Tongue (tissue), 2 donors: ENCODE results near the gene PHF5A. TPM values are rescaled to one million over a fixed set of nuclear protein-coding genes. Genes with fewer than 3 reads are reported as not detected.
A peak's percentile ranks its signal among the peaks of the same experiment; 100 is the strongest.
"Not testable (repeated sequence)": the region's sequence is repeated elsewhere in the genome, so short reads cannot be mapped to it uniquely, and the experiment has no call there.

Experiments
- DNase-seq: peaks from one replicate; pipeline ENCODE4 v3.0.0-alpha.2; 2015
- total RNA-seq: library from RNA; depleted of rRNA; stranded (reverse); fragments of >200 nt; gene quantifications from one replicate; pipeline ENCODE4 v1.2.3, GENCODE V29; 2014

The PHF5A gene
- total RNA-seq, 1 donor from 2014 or later, result 37.1 TPM

DNA sequence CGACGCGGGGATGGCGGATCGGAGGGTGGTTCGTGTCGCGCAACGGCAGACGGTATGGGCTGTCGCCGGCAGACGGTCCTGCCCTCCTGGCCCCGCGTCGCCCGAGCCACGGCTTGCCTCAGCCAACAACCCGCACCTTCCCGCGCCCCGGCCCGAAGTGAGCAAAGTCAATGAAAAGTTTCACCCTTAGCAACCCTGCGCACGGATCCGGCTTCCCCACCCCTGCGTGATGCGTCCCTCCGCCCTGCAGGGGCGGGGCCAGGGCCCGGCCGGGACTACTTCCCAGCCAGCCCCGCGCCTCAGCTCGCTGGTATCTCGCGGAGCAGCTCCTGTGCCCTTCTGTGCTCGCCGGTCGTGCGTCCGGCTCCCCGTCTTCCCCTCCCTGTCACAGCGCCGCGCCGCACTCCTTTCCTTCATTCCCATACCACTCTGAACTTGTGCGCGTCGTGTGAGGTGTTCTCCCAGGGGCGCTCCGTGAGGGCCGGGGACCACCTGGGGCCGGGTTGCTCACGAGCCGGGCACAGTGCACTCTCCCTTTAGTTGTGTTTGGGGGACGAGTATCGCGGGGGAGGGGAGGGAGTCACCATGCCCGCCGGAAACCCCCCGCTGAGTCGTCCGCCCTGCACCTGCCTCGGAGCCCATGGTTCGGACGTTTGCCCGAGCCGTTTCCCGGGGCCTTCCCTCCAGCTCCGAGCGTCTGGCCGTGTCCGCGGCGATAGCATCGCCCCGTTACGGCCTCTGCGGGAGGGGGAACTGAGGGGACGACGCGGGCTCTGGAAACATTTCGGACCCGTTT is 21.7 kb downstream of the PHF5A start, which contains the start of gene TOB2:
TSS of gene TOB2 (minus strand) at position 163 of the 796 bp plus-strand sequence. CDS start 9,456 bp downstream, outside the sequence.
- DNase-seq, result peak; percentile 98

DNA sequence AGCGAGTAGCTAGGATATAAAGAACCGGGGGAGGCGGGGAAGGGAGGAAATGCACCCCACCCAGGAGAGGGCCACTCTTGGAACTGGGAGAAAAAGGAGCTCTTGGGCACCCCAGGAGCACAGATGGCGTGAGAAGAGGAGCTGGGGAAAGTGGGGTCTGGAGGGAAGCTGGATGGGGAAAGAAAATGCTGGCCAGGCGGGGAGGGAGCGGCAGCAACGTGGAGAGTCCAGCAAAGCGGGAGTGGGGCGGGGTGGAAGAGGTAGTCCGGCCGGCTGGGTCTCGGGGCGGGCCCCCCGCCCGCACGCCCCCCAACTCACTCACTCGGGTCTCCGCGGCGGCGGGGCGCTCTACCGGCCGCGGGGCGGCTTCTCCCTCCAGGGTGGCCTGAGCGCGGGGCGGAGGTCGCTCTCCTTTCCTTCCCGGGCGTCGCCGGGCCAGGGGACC is 22.4 kb downstream of the PHF5A start:
- peak; percentile 45 for DNase-seq

DNA sequence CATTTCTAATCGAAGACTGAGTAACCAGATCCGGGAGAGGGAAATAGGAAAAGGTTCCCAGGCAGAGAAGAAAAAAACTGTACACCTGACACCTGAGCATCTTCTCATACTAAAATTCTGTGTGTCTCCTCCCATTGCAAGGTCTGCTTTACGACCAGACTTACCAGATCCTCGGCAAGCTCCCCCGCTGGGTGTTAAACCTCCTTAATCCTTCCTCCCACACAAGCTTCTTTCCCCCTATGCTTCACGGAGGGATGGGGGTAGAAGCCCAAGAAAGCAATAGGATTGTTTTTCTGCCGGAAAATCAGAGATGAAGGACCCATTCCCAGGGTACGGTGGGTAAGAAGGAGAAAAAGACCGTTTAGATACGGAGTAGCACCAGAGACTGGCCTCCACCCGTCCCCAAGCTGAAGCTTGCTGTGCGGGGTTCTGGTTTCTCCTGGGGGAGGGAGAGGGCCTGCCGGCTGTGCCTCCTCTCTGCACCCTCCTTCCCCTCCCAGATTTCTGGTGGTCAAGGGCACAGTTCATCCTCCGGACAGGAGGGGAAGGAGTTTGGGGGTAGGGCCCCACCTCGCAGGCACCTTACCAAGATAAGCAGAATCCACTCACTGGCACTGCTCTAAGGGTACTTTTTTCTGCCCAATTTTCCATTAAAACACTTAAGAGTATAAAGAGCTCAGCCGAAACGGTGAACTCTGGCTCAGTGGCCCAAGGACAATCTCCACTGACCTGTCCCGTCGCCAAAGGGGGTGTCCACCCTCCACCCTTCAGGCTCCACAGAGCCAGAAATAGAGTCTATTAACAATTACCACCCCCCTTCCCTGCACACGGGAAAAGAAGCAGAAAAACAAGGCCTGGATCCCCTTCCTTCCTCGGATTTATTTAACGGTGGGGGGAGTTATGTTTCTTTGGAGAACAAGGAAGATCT is 23.1 kb downstream of the PHF5A start:
- peak; percentile 36 for DNase-seq

DNA sequence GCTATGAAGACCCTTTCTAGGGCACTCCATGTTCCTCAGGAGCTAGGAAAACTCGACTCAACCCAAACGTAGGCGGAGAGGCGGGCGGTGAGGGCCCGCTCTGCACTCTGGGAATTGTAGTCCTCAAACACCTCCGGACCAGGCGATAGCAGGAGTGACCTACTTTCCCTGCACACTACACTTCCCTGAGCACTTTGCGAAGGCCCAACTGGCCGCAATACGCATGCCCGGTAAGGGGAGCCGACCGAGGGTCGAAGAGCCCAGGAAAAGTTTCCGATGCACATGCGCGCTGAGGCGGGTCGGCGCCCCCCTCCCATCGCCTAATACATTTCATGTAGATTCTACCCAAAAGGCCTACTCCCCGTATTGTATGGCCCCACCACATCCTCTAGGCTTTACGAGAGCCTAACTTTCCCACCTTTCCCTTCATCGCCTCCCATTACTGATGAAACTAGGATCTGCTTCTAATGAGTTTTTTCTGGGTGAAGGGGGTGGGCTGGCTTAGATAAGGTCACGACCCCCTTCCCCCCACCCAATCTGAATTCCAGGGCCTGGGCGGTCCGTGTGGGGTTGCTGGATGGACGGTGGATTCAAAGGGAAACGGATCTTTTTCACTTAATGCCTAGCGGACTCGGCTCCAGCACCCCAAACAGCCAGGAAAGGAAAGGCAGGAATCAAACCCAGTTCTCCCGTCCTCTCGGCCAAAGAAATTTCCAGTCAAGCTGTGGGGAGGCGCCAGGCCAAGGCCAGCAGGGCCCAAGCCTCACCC is 23.9 kb downstream of the PHF5A start:
- peak; percentile 99 for DNase-seq

DNA sequence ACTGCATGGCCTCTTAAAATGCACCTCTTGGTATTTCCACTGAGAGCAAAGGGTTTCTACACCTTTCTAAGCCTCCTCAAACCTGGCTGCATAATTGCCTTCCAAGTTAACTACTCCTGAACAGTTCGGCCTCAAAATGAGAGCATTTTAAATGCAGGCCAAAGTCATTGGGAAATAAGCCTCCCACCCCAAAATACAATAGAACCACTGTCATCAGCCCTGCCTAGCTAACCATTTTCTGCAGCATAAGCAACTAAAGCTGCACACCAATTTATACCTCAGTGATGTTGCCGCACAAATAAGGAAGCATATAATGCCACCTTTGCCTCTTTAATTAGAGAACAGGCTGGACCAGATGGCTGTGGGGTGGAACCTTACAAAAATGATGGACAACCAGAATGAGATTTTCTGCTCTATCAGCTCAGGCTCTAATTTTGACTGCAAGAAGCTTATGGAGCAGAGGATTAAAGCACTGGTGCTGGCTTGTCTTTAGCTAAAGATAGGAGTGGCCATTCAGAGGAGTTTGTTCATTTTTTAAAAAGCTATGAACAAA is 26.2 kb downstream of the PHF5A start:
- no peak for DNase-seq

DNA sequence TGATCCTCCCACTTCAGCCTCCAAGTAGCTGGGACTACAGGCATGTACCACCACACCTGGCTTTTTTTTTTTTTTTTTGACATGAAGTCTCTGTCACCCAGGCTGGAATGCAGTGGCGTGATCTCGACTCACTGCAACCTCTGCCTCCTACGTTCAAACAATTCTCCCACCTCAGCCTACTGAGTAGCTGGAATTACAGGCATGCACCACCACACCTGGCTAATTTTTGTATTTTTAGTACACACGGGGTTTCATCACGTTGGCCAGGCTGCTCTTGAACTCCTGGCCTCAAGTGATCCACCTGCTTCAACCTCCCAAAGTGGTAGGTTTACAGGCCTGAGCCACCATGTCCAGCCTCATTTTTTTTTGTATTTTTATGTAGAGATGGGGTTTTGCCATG is 28.0 kb downstream of the PHF5A start:
- not testable (repeated sequence) for DNase-seq

DNA sequence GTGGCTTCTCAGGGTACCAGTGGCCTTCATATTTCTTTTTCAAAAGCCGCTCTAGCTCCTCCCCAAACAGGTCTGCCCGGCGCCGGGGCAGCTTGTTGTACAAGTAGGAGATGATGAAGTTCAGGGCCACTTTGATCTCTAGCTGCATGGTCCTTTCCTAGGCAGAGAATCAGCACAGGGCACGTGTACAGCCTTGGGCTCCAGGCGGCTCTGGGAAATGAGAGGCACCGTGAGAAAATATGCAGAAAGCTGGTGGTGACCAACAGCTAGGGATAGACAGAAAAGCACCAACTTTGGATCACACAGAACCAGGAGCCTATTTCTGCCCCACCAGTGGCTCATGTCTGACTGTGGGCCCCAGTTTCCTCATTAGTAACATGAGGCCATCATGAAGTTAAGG is 31.3 kb downstream of the PHF5A start:
- DNase-seq, result no peak

DNA sequence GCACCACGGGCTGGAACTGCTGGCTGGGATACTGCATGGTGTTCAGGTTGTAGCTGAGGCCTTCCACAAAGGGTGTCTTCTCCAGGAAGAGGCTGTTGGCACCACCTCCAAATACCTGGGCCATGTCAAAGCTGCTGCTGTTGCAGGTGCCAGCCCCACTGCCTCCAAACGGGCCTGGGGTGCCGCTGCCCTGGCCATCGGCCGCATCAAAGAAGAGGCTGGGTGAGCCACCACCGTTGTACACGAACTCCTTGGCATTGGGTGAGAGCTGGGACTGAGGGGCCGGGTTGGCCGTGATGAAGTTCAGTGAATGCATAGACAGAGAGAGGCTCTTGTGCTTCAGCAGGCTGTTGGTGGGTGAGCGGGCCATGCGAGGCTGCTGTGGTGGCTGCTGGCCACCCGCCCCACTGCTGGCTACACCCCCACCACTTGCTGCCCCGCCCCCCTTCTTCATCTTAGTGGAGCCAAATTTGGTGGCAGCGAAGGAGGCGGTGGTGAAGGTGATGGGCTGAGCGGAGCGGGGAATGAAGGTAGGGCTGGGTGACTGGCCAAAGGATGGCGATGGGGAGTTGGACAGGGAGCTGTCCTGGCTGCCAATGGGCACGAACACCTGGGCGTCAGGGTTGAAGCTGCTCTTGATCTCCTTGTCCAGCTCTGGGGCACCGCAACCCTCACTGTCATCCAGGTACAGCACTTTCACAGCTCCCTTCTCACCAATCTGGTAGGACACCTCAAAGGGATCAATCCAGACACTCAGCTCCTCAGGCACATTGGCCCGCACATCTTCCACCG is 32.0 kb downstream of the PHF5A start:
- no peak for DNase-seq

DNA sequence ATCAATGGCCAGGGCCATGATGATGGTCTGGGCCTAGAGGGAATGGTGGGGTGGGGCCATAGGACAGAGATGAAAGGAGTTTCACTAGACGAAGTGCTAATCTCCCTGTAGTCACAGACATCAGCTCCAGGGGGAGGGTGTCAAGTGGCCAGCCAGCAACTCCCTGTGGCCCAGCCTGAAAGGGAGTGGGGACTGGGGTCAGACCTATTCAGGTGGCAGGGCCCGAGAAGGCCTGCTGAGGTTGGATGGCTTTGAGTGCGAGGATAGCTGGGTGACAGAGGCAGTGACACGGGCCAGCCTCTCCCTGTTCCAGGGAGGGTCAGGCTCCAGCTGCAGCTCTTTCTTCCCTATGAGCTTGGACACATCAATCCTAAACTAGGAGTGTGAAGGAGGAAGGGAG is 32.9 kb downstream of the PHF5A start:
- no peak for DNase-seq

DNA sequence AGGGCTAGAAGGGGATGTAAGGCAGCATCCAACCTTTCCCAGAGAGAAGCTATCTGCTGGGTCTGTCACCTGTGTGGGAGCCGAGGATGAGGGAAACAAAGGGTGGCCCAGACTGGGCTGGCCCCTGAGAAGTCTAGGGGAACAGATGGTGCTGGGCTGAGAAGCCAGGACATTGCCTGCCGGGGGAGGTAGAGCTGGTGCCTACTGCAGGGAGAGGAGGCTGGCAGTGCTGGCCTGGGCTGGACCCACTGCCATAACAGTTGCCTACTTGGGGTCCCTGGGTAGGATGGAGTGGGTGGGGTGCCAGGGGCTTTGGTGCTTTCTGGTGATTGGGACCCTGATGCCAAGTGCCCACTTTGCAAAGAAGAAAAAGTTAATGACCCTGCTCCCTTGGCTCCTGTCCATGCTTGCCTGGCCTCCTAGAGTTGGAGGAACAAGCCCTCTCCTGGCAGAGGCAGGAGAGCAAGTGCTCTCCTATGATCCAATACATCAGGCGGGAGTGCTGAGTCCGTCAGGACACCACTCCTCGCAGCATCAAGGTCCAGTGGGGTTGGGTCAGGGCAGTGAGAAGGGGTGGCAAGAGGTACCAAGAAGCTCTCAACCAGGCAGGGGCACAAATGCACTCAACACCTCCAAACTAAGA is 34.0 kb downstream of the PHF5A start:
- DNase-seq, result not testable (repeated sequence)

DNA sequence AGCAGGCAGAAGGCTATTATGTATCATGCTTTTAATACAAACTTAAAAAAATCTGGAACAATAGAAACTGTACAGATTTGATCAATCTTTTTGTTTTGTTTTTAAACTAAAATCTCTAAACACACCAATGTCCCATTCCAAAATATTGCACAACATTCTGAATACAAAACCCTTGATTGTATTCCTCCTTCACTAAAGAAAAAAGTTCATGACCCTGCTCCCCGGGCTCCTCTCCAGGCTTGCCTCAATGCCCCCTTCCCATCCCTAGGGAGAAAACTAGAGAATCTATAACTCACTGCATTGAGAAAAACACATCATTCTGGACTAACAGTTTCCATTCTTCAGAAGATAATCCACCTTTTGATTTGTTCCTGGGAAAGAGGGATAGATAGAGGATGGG is 35.0 kb downstream of the PHF5A start:
- DNase-seq, result not testable (repeated sequence)

DNA sequence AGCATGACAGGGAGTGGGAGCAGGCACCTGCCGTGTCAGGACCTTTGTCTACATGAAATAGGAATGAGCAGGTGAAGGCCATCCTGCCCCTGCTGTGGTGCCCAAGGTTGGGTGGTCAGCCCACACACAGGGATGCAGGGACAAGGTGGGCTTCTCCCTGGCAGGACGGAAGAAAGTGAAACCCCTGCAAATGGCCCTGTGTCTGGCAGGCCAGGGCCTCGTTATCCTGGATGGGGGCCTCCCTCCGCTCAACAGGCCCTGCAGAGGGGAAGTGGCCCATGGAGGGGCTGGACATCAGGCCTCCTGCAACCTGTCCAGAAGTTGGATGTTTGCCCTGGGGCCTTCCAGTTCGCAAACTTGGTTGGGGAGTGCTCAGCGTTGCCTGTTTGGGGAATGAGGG is 36.8 kb downstream of the PHF5A start:
- DNase-seq, result no peak

DNA sequence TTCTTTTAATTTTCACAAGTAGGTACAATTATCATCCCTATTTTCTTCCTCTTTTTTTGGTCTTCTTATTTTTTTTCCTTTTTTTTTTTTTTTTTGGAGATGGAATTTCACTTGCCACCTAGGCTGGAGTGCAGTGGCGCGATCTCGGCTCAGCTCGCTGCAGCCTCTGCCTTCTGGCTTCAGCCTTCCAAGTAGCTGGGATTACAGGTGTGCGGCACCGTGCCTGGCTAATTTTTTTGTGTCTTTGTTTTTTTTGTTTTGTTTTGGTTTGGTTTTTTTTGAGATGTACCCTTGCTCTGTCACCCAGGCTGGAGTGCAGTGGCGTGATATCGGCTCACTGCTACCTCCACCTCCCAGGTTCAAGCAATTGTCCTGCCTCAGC is 38.5 kb downstream of the PHF5A start:
- DNase-seq, result no peak

DNA sequence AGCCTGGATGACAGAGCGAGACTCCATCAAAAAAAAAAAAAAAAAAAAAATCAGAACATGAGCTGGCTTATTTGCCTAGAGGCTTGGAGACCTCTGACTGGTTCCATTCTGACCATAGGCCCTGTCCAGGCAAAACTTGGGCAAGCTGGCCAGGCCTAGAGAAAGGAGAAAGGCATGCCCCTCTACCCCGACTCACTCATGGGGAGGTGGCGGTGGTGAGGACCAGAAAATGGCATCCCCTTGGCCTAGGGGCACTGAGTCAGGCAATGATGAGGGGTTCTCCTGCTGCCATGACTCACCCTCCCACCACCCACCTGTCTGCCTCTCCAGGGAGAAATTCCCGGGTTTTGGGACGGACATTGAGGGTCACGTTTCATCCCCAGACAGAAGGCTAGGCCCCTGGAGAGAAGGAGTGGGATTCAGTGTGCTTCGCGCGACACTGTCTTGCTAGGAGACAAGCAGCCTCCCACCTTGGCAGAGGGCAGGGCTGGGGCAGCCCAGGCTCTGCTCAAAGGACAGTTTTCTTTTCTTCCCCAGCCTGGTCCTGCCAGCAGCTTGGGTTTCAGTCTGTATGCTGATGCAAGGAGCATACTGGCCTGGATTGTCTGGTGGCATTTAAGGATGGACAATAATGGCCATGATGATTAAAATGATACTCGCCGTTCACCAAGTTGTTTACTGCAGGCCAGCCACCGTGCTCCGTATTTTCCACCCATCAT is 39.1 kb downstream of the PHF5A start:
- DNase-seq, result no peak

DNA sequence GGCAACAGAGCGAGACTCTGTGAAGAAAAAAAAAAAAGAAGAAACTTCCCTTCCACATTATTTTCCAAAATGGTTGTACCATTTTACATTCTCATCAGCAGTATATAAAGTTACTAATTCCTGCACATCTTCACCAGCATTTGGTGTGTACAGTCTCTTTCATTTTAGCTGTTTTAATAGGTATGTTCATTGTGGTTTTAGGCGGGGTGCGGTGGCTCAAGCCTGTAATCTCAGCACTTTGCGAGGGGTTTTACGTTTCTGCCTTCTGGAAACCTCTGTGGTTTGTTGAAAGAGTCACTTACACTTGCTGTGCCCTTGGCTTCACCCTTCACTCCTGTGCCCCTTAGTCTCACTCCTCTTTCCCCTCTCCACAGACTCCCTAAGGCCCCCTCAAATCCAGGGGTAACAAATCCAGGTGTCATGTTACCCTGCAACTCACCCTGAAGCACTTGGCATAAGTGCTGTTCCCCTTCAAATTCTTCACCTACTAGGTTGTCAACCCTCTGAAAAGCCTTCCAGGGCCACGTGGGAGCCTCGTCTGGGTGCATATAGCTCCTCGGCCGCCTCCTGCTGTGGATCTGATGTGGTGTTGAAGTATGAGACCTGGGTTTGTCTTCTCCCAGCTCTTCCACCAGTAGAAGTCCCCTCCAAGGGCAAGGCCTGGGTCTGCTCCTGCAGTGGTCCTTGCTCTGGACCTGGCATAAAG is 42.7 kb downstream of the PHF5A start:
- DNase-seq, result no peak

DNA sequence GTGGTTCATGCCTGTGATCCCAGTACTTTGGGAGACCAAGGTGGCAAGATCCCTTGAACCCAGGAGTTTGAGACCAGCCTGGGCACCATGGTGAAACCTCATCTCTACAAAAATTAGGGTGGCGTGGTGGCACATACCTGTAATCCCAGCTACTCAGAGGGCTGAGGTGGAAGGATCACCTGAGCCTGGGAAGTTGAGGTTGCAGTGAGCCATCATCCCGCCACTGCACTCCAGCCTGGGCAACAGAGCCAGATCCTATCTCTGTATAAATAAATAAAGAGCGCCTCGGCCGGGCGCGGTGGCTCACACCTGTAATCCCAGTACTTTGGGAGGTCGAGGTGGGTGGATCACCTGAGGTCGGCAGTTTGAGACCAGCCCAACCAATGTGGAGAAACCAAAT is 49.8 kb downstream of the PHF5A start:
- no peak for DNase-seq

DNA sequence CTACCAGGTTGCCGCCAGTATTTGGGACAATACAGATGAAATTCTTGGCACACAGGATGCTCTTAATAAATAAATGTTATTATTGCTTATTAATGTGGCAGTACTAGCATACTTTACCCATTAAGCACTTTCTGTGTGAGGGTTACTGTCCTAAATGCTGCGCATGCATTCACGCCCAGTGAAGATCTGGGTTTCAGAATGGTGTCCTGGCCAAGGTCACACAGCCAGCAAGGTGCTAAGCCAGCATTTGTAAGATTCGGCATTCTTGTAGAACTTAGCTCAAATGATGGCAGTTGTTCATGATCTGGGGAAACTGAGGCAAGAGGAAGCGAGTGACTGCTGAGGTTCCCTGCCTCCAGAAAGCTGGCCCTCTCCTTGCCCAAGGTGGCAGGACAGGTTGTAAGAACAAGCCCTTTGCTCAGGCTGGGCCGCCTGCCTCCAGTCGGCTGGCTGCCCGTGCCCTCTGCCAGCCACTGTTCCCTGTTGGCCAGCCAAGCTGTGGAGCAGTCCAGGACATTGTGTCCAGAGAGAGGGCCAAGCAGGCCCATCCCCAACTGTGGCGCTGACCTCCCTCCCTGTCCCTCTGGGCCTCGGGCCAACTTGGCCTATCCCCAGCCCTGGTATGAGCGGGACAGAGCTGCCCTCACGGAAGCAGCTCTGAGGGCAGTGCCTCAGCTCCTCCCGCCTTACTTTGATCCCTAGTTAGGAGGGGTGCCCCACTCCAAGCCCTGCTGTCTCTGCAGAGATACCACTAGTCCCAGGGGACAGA is 50.7 kb downstream of the PHF5A start:
- peak; percentile 59 for DNase-seq

DNA sequence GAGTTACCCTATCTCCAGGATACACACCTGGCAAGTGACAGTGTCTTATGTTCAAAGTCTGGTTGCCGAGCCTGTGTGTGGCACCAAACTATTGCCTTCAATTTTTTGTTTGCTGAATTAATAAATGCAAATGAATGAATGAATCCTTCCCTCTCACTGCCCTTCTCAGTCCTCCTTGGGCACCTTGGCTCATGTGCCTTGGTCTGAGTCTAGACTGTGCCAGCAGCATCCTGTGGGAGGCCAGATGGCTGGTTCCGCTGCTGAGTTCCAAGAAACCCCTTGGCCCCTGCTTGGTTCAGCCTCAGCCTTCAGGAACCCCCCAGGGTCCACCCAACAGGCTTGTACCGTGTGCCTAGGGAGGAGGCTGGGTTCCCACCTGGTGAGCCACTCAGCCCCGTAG is 52.9 kb downstream of the PHF5A start:
- DNase-seq, result no peak
